ENCODE measurements around the gene CD27. TPM values are rescaled to one million over a fixed set of nuclear protein-coding genes. Genes with fewer than 3 reads are reported as not detected.
A peak's percentile ranks its signal among the peaks of the same experiment; 100 is the strongest.

CD27 gene
- total RNA-seq, 1 donor from 2014 or later: not detected

- Mint-ChIP-seq H3K36me3 (ENCODE audit: low read depth) (no peaks in the 10 kb centered on the region), H3K27me3 (ENCODE audit: low read depth) (no peaks in the 10 kb centered on the region), H3K4me3 (no peak overlapping the region)
These were observed 37.4 kb upstream of the CD27 start for GRCh38 chr12:6407236-6407954.

GRCh38 chr12:6416596-6416995 lies 28.2 kb upstream of the CD27 start:
- no peaks in the 10 kb centered on the region for H3K27me3 Mint-ChIP-seq (ENCODE audit: low read depth)
- H3K4me1 Mint-ChIP-seq: peaks cover 3% of the 10 kb centered on the region
- DNase-seq (ENCODE audit: low read depth, low spot score): no peak
- TF ChIP-seq CTCF (conservative IDR thresholded peaks at IDR 0.05): no peak
- H3K4me3 Mint-ChIP-seq: no peak overlapping the region
- H3K36me3 Mint-ChIP-seq (ENCODE audit: low read depth): no peaks in the 10 kb centered on the region
- H3K27ac Mint-ChIP-seq (ENCODE audit: unreplicated experiment): no peak overlapping the region
- H3K9me3 Mint-ChIP-seq: peaks cover 6% of the 10 kb centered on the region

More at GRCh38 chr12:6407236-6407954, 37.4 kb upstream of the CD27 start:
- peaks cover 4% of the 10 kb centered on the region for H3K9me3 Mint-ChIP-seq
- no peak for TF ChIP-seq CTCF (conservative IDR thresholded peaks at IDR 0.05)
- H3K4me1 Mint-ChIP-seq: no peaks in the 10 kb centered on the region
- no peak for DNase-seq (ENCODE audit: low read depth, low spot score)
- no peak overlapping the region for H3K27ac Mint-ChIP-seq (ENCODE audit: unreplicated experiment)

- peaks cover 3% of the 10 kb centered on the region for H3K27me3 Mint-ChIP-seq (ENCODE audit: low read depth)
- no peak for DNase-seq (ENCODE audit: low read depth, low spot score)
- H3K36me3 Mint-ChIP-seq (ENCODE audit: low read depth): no peaks in the 10 kb centered on the region
- H3K9me3 Mint-ChIP-seq: peaks cover 9% of the 10 kb centered on the region
- H3K4me1 Mint-ChIP-seq: peaks cover 7% of the 10 kb centered on the region
- no peak overlapping the region for H3K4me3 Mint-ChIP-seq
- H3K27ac Mint-ChIP-seq (ENCODE audit: unreplicated experiment): no peak overlapping the region
- TF ChIP-seq CTCF (conservative IDR thresholded peaks at IDR 0.05): no peak
These were observed 26.0 kb upstream of the CD27 start for GRCh38 chr12:6418796-6419195.

GRCh38 chr12:6420364-6420763 lies 24.4 kb upstream of the CD27 start:
- H3K9me3 Mint-ChIP-seq: peaks cover 9% of the 10 kb centered on the region
- no peak for DNase-seq (ENCODE audit: low read depth, low spot score)
- no peaks in the 10 kb centered on the region for H3K36me3 Mint-ChIP-seq (ENCODE audit: low read depth)
- H3K27me3 Mint-ChIP-seq (ENCODE audit: low read depth): peaks cover 3% of the 10 kb centered on the region
- H3K4me1 Mint-ChIP-seq: peaks cover 7% of the 10 kb centered on the region
- no peak overlapping the region for H3K27ac Mint-ChIP-seq (ENCODE audit: unreplicated experiment)
- TF ChIP-seq CTCF (conservative IDR thresholded peaks at IDR 0.05): no peak
- H3K4me3 Mint-ChIP-seq: no peak overlapping the region

- Mint-ChIP-seq H3K4me1 (peaks cover 7% of the 10 kb centered on the region), H3K27me3 (ENCODE audit: low read depth) (peaks cover 3% of the 10 kb centered on the region), H3K27ac (ENCODE audit: unreplicated experiment) (peak overlapping the region; percentile 71), H3K9me3 (peaks cover 3% of the 10 kb centered on the region), H3K36me3 (ENCODE audit: low read depth) (no peaks in the 10 kb centered on the region), H3K4me3 (no peak overlapping the region)
- DNase-seq (ENCODE audit: low read depth, low spot score): peak; percentile 63
- TF ChIP-seq CTCF (conservative IDR thresholded peaks at IDR 0.05): peak; percentile 98
These were observed 21.3 kb upstream of the CD27 start for GRCh38 chr12:6423267-6424007.

Data from neural crest cell (in vitro differentiated cells).